ENCODE results near the gene ZNF25.
"Not testable (repeated sequence)": the region's sequence is repeated elsewhere in the genome, so short reads cannot be mapped to it uniquely, and the experiment has no call there.

ZNF25 gene
- total RNA-seq, result 26.6 to 46.9 (median 33.3) reads per million in 4 experiments

- DNase-seq, result peak; percentile 94
These were observed at the start of gene ZNF25 for GRCh38 chr10:37976091-37976879. ZNF25 (minus strand) TSS chr10:37976647; CDS start chr10:37971722, 4,925 bp downstream.

GRCh38 chr10:38025283-38025682, 48.8 kb upstream of the ZNF25 start:
- DNase-seq, result no peak

- not testable (repeated sequence) for DNase-seq
These were observed 42.7 kb upstream of the ZNF25 start for GRCh38 chr10:38019124-38019523.

GRCh38 chr10:38016354-38016753, 39.9 kb upstream of the ZNF25 start:
- DNase-seq, result no peak

- DNase-seq, result peak; percentile 91
These were observed 33.9 kb upstream of the ZNF25 start, which contains the start of gene ZNF33A for GRCh38 chr10:38010119-38010903. ZNF33A (plus strand) TSS chr10:38010675; CDS start chr10:38012342, 1,667 bp downstream.

GRCh38 chr10:38007991-38008390, 31.5 kb upstream of the ZNF25 start:
- DNase-seq, result no peak

- DNase-seq, result no peak
These were observed 31.1 kb upstream of the ZNF25 start for GRCh38 chr10:38007551-38007950.

- DNase-seq, result no peak
These were observed 27.1 kb upstream of the ZNF25 start for GRCh38 chr10:38003588-38003987.

GRCh38 chr10:38003026-38003425, 26.6 kb upstream of the ZNF25 start:
- DNase-seq, result no peak

GRCh38 chr10:38000474-38000873, 24.0 kb upstream of the ZNF25 start:
- not testable (repeated sequence) for DNase-seq

GRCh38 chr10:37998920-37999319, 22.5 kb upstream of the ZNF25 start:
- not testable (repeated sequence) for DNase-seq

- DNase-seq, result no peak
These were observed 15.6 kb upstream of the ZNF25 start for GRCh38 chr10:37992083-37992482.

- DNase-seq, result no peak
These were observed 15.2 kb upstream of the ZNF25 start for GRCh38 chr10:37991655-37992054.

- no peak for DNase-seq
These were observed 395 bp upstream of the ZNF25 start for GRCh38 chr10:37976880-37977203.

- DNase-seq, result no peak
These were observed 951 bp downstream of the ZNF25 start for GRCh38 chr10:37975401-37975991.

GRCh38 chr10:37972396-37972795, 4.1 kb downstream of the ZNF25 start:
- no peak for DNase-seq

GRCh38 chr10:37965006-37965405, 11.4 kb downstream of the ZNF25 start:
- no peak for DNase-seq

GRCh38 chr10:37960591-37961137, 15.8 kb downstream of the ZNF25 start:
- DNase-seq, result no peak

GRCh38 chr10:37957841-37958240, 18.6 kb downstream of the ZNF25 start:
- no peak for DNase-seq

GRCh38 chr10:37952926-37953325, 23.5 kb downstream of the ZNF25 start:
- no peak for DNase-seq

GRCh38 chr10:37952043-37952755, 24.2 kb downstream of the ZNF25 start:
- DNase-seq, result no peak

- DNase-seq, result no peak
These were observed 28.2 kb downstream of the ZNF25 start for GRCh38 chr10:37948210-37948609.

- DNase-seq, result no peak
These were observed 28.9 kb downstream of the ZNF25 start for GRCh38 chr10:37947526-37947925.
